KG1 (cell line): ENCODE measurements around the gene HNRNPA0.
"Not testable (repeated sequence)": the region's sequence is repeated elsewhere in the genome, so short reads cannot be mapped to it uniquely, and the experiment has no call there.

Source experiments
- DNase-seq: peaks from one replicate; lab custom pipeline; 2025; lab: John Stamatoyannopoulos, UW

The HNRNPA0 gene

DNA sequence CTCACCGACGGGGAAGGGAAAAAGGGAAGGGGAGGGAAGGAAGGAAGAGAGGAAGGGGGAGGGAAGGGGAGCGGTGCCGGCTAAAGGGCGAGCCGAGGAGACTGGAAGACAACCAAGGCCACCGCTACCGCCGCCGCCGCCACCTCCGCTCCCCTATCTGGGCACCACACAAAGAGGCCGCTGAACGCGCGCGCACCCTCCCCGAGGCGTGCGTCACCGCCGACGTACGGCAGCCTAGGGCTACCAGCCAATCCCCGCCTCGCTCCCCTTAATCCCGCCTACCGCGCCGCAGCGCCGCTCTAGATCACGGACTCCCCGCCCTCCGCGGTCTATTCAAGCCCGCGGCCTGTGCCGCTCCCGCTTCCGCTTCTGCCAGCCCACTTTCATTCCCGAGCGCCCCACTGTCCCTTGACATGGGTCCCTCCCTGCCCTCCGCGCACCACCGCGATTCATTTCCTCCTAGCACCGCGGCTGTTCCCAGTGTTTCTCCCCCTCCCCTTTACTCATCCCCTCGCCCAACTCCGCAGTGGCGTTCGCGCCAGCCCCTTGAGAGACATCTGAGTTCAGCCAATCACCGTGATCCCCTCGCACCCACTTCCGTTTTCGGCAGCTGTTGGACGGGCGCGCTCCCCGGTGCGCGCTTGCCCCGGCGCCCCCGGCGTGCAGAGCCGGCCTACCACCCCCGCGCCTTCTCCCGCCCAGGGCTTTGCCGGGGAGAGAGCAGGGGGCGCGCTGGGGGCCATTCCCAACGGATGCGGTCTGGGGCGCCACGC, at the start of gene HNRNPA0:
Gene HNRNPA0 (minus strand): TSS at position 176 of the 773 bp plus-strand sequence. CDS start 297 bp downstream, outside the sequence.
- peak; percentile 70 for DNase-seq

DNA sequence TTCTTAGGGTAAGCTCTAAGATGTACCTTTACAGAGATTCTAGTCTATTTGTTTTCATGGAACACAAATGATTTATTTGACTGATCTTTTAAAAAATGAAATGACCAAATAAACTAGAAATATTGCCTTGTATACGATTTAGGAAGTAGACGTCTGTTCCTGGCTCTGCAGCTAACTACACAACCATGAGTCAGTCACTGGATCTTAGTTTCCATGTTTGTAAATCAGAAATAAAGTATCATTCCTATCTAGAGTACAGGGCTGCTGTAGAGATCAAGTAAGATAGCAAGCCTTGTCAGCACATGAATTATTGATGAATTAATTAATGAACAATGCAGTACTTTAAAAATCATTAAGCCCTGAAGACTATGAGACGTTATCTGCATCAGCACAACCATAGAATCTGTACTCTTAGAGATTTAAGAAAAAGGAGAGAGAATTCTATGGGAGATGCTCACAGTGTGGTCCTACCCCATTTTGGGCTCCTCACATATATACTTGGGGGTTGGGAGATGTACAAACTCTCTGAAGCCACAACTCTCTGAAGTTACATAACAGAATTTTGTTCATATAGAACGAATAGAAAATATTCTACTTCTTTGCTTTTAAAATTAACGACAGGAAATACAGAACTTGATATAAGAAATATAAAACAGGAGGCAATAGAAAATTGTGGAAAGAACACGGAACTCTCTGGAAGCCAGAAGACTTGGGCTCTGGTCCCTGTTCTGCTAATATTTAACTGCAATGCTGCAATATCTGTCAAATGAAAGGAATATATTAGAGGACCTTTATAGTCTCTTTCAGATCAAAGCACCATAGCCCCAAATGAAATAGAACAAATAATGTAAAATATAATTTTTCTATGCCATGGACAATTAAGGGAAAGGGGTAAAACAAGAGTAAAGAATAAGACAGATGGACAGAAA, 48.4 kb upstream of the HNRNPA0 start:
- DNase-seq: no peak

DNA sequence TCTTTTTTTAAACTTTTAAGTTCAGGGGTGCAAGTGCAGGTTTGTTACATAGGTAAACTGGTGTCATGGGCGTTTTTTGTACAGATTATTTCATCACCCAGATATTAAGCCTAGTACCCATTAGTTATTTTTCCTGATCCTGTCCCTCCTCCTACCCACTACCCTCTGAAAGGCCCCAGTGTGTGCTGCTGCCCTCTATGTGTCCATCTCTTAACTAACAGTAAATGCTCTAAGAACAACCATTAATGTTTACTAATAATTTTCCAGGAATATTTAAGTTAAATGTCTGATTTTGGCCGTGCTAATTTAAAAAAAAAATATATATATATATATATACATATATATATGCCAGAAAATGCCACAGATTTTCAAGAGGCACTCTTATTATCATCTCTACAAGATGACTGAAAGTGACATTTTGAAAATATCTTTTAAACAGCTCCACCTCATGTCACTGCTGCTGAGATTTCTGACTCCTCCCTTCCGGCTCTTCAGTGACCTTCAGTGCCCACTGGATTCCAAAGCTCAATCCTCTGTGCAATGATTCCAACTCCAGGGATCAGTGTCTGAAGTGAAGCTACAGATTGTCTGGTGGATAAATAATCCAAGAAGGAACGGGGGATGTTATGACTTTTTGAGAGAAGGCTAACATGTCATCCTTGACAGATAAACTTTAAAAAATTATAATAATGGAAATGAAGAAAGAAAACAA, 46.7 kb upstream of the HNRNPA0 start:
- no peak for DNase-seq

DNA sequence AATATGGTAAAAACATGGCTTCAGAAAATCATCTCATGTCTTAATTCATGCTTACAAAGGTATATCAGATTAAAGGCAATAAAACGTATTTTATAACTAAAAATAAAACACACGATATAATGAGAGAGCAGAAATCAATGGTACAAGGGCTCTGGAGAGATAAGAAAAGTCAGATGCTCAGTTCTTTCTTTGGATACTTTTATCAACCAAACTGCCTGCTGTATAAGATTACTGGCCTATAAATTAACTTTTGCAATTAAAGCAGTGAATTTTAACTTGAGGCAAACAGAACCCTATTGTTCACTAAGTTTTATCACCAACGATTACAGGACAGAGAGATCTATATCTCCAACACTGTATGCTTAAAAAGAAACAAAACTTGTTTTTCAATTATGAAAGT, 42.1 kb upstream of the HNRNPA0 start:
- DNase-seq: no peak

DNA sequence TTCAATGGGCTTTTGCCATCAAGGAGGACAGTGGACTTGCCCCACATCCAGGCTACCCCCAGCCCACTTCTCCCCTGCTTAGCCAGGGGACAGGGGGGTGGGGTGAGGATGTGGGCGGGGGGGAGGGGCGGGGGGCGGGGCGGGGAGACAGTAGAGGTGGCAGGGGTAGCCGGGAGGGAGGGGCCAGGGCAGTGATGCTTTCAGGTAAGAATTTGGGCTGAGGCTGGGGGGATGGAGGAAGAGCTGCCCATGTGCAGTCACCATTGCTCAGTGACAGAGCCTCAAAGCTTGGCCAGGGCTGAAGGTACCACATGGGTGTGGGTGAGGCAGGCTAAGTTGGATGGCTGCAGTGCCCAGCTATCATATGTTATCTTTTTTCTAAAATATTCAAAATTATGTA, 40.7 kb upstream of the HNRNPA0 start:
- no peak for DNase-seq

DNA sequence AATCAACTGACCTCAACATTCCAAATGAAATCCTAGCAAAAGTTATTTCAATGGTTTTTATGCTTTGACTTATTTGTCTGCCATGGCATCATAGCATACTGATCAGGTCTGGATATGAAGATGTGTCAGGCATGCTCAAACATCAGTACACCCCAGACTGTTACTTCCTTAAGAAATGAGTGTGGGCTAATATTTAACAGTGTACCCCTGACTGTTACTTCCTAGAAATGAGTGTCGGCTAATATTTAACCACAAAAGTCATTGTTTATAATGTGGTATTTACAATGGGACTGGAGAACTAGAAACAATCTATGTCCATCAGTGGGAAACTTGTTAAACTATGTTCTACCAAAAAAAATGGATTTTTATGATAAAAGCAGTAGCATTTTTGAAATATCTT, 38.1 kb upstream of the HNRNPA0 start:
- DNase-seq: no peak

DNA sequence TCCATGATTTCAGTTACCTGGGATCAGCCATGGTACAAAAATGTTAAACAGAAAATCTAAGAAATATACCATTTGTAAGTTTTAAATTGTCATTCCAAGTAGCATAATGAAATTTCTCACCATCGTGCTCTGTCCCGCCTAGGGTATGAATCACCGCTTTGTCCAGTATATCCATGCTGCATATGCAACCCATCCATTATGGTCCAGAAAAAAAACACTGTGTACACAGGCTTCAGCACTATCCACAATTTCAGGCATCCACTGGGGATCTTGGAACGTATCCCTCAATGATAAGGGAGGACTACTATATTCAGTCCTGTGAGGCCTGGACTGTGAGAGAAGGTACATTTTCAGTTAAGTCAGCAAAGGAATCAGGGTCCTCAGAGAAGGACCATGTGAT, 37.6 kb upstream of the HNRNPA0 start:
- DNase-seq: no peak

DNA sequence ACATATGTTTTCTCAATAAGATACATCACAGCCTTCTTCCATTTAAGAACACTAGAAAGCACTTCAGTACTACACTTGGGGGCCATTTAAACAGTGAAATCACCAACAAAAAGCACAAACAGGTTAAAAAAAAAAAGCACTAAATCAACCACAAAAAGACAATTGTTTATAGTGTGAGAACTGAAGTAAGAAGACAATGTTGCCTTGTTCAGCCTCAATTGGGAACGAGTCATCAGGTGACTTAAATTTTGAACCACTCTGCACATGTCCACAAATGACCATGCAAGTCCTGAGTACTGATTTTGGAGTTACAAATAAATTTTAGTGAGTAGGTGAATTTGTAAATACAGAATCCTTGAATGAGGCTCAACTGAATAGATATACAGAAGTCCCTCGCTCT, 37.2 kb upstream of the HNRNPA0 start:
- DNase-seq: no peak

DNA sequence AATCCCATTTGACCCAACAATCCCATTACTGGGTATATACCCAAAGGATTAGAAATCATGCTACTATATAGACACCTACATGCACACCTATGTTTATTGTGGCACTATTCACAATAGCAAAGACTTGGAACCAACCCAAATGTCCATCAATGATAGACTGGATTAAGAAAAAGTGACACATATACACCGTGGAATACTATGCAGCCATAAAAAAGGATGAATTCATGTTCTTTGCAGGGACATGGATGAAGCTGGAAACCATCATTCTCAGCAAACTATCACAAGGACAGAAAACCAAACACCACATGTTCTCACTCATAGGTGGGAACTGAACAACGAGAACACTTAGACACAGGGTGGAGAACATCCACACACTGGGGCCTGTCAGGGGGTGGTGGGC, 34.4 kb upstream of the HNRNPA0 start:
- not testable (repeated sequence) for DNase-seq

DNA sequence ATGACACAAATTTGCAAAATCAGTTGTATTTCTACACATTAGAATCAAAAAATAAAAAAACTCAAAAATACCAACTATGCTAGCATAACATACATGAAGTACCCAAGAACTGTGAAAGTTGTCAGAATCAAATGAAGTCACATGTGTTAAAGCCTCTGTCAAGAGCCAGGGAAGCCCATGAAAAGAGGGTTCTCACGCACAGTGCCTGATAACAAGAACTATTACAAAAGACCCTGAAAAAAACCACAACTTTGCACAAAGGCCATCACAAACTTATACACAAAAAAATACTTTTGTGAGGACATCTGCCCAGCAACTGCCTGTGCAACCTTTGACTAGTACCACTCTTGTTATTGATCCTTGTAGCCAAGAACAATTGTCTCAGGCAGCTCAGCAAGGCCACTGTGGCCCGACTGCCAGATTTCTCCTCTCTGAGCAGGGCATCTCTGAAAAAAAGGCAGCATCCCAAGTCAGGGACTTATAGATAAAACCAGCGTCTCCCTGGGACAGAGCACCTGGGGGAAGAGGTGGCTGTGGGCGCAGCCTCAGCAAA, 28.9 kb upstream of the HNRNPA0 start:
- no peak for DNase-seq

DNA sequence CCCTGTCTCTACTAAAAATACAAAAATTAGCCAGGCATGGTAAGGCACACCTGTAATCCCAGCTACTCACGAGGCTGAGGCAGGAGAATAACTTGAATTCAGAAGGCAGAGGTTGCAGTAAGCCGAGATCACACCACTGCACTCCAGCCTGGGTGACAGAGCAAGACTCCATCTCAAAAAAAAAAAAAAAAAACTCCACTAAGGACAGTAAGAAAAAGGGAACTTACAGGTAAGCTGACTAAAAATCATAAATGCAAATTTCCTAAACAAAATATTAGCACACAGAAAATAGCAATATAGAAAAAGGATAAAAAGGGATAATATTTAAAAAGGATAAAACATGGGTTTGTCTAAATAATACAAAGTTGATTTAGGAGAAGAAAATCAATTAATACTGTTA, 27.9 kb upstream of the HNRNPA0 start:
- DNase-seq: no peak

DNA sequence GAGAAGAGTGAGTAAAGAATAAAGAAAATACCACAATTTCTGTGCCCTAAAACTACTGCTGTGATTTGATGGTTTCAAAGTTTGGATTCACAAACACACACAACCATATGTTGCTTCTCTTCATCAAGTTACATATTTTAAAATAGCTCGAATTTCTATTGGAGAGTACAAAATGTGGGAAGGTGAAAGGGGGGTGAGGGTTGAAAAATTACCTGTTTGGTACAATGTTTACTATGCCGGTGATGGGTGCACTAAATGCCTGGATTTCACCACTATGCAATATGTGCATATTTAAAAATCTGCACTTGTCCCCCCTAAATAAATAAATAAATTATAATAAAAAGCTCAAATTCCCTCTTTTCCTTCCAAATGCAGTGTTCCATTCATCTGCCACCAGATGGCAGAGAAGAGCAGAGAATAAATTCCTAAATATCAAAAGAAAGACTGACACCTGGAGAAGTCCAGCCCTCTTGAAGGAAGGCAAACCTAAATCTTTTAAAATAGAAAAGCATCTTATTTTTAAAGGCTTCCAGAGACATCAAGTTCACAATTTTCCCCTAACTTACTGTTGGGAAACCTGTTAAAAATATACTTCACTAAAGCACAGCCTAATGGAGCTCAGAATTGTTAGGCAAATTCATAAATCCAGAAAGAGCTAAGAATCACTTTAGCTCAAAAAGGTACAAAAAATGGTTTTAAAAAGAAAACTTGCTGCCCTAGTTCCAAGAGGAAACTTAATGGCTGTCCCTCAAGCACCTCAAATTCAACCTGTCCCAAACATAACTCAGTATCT, 24.8 kb upstream of the HNRNPA0 start:
- peak; percentile 0 for DNase-seq

DNA sequence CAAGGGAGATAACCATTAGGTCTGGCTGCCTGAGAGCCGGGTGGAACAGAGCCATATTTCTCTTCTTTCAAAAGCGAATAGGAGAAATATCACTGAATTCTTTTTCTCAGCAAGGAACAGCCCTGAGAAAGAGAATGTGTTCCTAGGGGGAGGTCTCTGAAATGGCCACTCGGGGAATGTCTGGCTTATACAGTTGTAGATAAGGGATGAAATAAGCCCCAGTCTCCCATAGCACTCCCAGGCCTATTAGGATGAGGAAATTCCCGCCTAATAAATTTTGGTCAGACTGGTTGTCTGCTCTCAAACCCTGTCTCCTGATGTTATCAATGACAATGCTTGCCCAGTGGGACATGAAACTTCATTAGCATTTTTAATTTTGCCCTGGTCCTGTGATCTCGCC, 13.8 kb upstream of the HNRNPA0 start:
- DNase-seq: not testable (repeated sequence)

DNA sequence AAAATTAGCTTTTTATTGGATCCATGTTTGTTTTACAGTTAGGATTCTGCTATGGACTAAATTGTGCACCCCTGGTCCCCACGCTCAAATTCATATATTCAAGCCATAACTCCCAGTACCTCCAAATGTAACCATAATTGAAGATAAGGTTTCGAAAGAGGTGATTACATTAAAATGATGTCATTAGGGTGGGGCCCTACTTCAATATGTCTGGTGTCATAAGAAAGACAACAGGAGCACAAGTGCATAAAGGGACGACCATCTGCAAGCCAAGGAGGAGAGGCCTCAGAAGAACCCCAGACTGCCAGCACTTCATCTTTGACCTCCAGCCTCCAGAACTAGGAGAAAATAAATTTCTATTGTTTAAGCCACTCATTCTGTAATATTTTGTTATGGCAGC, 7.4 kb upstream of the HNRNPA0 start:
- no peak for DNase-seq

DNA sequence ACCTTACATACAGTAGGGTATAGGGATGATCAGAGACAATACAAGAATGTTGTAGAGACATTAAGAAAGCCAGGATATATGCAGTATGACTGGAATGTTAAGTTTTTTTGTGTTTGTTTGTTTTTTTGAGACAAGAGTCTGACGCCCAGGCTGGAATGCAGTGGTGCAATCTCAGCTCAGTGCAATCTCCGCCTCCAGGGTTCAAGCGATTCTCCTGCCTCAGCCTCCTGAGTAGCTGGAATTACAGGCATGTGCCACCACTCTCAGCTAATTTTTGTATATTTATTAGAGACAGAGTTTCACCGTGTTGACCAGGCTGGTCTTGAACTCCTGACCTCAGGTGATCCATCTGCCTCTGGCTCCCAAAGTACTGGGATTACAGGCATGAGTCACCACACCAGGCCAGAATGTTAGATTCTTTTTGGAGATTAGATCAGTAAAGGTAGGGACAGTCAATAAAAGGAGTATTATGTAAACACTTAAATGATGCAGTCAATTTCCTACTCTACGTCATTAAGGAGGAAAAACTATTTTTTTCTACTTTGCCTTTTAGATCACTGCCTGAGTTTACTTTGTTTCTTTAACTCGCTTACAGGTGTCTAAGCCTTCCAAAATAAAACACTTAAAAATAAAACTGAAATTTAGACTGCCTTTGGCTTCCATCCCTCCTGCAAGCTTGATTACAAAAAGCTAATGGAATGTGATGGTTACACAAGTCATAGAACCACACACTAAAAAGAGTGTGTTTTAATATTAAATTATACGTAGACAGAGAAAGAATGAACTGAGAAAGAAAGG, 6.8 kb upstream of the HNRNPA0 start:
- DNase-seq: no peak

DNA sequence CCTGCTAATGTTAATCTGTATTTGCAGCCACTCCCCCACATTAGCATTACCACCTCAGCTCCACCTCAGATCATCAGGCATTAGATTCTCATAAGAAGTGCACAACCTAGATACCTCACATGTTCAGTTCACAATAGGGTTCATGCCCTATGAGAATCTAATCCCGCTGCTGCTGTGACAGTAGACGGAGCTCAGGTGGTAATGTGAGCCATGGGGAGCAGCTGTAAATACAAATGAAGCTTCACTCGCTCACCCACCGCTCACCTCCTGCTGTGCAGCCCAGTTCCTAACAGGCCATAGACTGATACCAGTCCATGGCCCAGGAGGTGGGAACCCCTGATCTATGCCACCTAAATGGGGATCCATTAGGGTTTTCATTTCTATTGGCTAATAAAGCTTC, 6.1 kb upstream of the HNRNPA0 start:
- no peak for DNase-seq

DNA sequence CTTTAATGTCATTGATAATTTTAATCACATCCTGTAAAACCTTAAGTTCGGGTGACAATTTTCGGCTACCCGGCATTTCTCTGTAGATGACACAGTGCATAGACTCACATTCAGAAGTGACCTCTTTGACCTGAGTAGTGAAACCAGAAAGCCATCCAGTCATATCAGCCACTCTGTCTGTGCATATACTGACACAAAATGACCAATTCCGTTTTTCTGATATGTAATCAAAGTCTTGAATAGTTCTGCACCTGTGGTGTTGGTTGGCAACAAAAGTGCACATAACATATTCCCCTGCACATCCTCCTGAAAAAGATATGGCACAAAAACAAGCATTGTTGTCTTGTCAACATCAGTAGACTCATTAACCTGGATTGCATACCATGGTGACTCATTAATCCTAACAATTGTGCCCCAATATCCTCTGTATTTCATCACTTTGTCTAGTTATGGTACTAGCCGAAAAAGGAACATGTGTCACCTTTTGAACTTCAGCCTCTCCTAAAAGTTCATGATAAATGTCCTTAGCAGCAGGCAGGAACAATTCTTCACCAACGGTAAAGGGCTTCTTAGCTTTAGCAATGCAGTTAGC, 4.6 kb upstream of the HNRNPA0 start:
- DNase-seq: no peak

DNA sequence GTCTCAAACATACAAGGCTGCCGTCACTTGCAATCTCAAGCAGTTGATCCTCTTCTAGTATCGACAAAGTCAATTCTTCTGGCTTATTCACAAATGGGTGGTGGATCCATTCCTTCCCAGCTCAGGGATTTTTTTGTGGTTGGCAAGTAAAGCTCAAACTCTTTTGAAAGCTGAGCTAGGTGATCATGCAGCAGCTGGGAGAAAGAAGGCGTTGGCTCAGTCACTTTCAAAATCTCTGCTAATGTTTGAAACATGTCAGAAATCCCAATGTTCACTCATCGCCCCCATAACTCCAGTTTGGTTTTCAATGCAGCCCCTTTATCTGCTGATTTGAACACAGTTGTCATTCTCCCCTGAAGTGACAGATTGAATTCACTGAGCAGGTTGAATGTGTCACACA, 4.0 kb upstream of the HNRNPA0 start:
- DNase-seq: no peak

DNA sequence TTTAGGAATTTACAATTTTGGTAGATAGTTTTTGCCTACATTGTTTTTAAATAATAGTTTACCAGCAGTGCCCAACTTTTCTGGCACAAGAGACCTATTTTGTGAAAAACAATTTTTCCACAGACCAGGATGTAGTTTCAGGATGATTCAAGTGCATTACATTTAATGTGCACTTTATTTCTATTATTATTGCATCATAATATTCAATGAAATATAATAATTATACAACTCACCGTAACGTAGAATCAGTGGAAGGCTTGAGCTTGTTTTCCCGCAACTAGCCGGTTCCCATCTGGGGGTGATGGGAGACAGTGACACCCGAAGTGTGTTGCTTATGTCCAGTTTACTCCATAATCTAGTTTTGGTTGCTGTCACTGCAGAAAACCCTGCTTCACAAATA, 3.5 kb upstream of the HNRNPA0 start:
- DNase-seq: no peak
